BLaER1 (cell line): Measurements from ENCODE around the gene NR2F2.
A peak's percentile ranks its signal among the peaks of the same experiment; 100 is the strongest.

Experiments
- H3K27ac ChIP-seq: shearing (Covaris generic); formaldehyde crosslinking; 2 replicates; pipeline ENCODE4 v1.8.1; 2022
- H3K27me3 ChIP-seq: shearing (Covaris generic); formaldehyde crosslinking; 2 replicates; pipeline ENCODE4 v1.8.1; 2022
- H3K36me3 ChIP-seq: shearing (Covaris generic); formaldehyde crosslinking; 2 replicates; pipeline ENCODE4 v1.8.1; 2022
- H3K4me1 ChIP-seq: shearing (Covaris generic); formaldehyde crosslinking; 2 replicates; pipeline ENCODE4 v1.8.1; 2022
- H3K4me2 ChIP-seq: shearing (Covaris generic); formaldehyde crosslinking; 2 replicates; pipeline ENCODE4 v1.8.1; 2022
- H3K4me3 ChIP-seq: shearing (Covaris generic); formaldehyde crosslinking; 2 replicates; pipeline ENCODE4 v1.8.1; 2022
- H3K9ac ChIP-seq: shearing (Covaris generic); formaldehyde crosslinking; 2 replicates; pipeline ENCODE4 v1.8.1; 2022
- H3K9me3 ChIP-seq: shearing (Covaris generic); formaldehyde crosslinking; 2 replicates; pipeline ENCODE4 v1.8.1; 2022
- H4K20me1 ChIP-seq: shearing (Covaris generic); formaldehyde crosslinking; 2 replicates; pipeline ENCODE4 v1.8.1; 2022
- Cebpa-rat ChIP-seq: shearing (Covaris generic); IDR thresholded peaks from 2 replicates; pipeline ENCODE4 v1.8.1; 2022

NR2F2 gene

DNA sequence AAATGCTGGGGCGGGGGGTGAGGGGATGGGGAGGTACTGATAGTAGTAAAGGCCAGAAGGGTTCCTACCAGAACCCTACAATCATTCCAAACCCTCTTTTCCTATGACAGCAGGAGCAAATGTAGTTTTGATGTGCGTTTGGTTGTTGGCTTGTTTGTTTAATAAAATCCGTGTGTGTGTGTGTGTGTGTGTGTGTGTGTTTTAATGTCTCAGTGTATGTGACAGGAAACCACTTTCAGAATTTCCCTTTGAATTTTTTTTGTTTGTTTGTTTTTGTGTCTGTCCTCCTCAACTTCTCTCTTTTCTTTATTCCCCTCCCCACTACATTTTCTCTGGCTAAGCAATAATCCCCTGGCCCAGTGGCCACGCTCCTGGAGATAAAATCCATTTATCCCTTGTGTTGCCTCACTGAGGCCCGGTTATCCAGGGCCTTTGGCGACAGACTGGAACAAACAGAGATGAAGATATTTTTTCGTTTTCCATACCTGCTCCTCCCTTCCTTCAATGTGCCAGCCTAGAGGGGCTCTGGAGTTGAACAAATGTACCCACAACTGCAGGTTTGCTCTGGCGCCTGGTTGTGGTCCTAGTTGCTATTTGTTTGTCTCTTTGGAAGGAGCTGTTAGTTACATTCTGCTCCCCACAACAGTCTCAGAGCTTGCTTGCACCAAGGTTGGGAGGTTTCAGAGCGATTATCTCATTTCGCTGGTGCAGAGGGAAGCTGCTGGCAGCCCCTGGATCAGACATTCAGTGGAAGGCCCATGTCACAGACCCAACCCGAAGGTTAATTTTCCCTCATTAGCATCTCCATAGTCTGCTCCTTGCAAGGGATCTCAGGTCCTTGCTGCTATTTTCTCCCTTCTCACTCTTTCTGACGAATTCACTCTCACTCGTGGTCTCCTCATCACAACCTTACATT lies 17.9 kb downstream of the NR2F2 start:
- H3K27me3 ChIP-seq, result peaks cover 100% of the 10 kb centered on the region
- peaks cover 99% of the 10 kb centered on the region for H4K20me1 ChIP-seq
- no peak for TF ChIP-seq Cebpa-rat
- no peaks in the 10 kb centered on the region for H3K36me3 ChIP-seq
- peaks cover under 1% of the 10 kb centered on the region for H3K4me1 ChIP-seq
- no peak overlapping the region for H3K4me2 ChIP-seq
- H3K9me3 ChIP-seq, result no peaks in the 10 kb centered on the region
- no peak overlapping the region for H3K4me3 ChIP-seq
- no peak overlapping the region for H3K27ac ChIP-seq
- H3K9ac ChIP-seq, result no peak overlapping the region

DNA sequence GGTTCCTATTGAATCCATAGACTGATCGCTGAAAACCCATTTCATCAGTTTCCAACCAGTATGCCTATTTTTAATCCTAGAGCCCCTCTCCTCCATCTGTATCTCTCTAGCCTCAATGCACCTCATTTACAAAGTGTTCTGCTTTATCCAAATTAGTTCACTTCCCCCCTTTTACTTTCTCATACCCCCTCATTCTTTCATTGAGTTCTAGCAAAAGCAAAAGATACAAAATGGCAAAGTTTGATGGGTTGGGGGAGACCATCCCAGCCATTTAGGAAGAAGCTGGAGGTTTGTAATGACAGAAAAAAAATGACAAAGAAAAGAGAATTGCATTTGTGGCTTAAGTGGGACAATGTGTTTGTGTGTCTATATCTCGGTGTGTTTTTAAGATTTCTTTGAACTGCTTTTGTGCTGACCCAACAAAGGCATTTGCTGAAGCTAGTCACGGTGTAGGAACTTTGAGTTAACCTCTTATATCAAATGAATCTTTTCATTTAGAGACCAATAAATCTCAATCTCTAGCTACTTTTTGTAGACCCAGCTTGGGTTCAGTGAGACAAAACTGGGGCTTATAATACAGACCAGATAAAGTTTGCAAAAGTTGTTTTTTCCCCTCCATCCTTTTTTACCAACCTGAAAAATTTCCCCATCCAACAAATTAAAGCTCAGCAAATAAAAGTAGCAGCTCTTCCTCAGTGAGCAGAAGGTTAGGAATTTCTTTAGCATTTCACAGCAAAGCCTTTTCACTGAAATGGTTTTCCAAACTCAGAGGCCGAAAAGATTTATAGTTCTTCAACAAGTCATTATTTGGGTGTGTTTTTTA lies 18.7 kb downstream of the NR2F2 start:
- H3K9me3 ChIP-seq, result no peaks in the 10 kb centered on the region
- no peak for TF ChIP-seq Cebpa-rat
- H3K27ac ChIP-seq, result no peak overlapping the region
- H3K36me3 ChIP-seq, result no peaks in the 10 kb centered on the region
- H3K4me3 ChIP-seq, result no peak overlapping the region
- H3K27me3 ChIP-seq, result peaks cover 100% of the 10 kb centered on the region
- peaks cover 98% of the 10 kb centered on the region for H4K20me1 ChIP-seq
- peaks cover 8% of the 10 kb centered on the region for H3K4me1 ChIP-seq
- H3K4me2 ChIP-seq, result no peak overlapping the region
- no peak overlapping the region for H3K9ac ChIP-seq

DNA sequence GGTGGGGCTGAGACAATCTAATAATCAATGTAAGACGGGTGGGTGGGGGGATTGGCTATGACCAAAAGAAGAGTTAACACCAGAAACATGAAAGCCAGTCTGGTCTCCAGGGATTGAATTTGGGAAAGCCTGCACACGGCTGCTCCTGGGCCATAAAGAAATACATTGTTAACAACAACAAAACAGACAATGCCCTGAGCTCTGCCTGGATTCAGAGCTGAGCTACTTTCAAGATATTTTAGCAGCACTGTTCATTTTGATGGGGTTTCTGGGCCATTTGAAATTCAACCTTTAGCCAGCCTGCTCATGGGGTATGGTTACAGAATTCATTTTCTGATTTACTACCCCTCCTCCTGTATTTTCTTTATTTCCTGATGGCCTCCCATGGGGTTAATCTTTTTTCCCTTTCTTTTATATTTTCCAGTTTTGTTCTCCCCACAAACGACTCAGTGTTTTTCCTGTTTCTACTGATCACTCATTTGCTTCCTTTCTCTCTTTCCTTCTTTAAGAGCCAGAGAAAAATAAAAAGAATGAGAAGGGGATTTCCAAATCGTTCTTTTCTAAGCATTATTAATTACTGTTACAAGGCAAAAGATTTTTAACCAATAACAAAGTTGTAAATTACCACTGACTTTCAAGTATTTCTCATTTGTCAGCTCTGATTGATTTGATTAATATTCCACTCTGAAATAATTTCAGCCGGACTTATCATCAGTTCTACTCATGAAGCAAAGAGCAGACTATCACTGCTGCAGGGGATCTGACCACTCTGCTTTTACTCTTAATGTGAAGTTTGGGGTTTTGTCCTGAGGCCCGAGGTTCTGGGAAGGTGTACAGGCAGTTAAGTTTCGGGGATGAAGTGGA lies 19.6 kb downstream of the NR2F2 start:
- Histone ChIP-seq H3K27ac (no peak overlapping the region), H4K20me1 (peaks cover 98% of the 10 kb centered on the region), H3K9ac (no peak overlapping the region), H3K4me1 (peaks cover 16% of the 10 kb centered on the region), H3K4me3 (no peak overlapping the region), H3K27me3 (peaks cover 100% of the 10 kb centered on the region), H3K9me3 (no peaks in the 10 kb centered on the region), H3K36me3 (no peaks in the 10 kb centered on the region), H3K4me2 (no peak overlapping the region)
- no peak for TF ChIP-seq Cebpa-rat

DNA sequence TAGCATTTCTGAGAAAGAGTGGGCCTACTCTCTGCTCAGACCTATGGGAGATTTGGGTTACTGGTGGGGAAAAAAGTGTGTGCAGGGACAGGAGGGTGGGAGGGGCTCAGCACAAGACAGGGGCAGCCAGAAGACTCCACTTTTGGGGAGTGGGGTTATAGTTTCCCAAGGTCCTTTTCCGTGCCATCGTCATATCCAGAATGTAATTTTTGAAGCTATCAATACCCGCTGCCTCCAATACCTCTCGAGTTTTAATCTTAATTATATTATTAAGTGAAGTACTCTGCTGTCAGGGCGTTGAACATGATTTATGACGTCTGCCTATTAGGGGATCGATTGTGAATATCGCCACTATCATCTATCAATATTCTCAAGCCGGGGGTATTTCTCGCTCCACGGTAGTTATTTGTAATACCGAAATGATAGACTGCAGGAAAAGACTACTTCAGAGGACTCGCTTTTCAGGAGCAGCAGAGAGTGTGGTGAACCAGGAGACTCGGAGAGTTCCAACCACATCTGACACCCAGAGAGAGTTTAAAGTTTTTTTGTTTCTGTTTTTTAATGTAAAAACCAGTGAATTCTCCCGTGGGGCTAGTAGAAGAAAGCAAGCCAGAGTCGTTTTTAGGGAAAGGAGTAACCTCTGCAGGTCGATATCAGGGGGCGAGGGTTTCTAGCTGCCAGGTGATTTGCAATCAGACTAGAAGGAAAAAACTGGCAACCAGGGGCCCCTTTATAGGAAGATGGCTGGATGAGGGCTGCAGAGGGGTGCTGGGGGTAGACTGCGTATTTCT lies 20.6 kb downstream of the NR2F2 start:
- TF ChIP-seq Cebpa-rat, result no peak
- H3K4me3 ChIP-seq, result no peak overlapping the region
- no peaks in the 10 kb centered on the region for H3K9me3 ChIP-seq
- H3K4me1 ChIP-seq, result peaks cover 26% of the 10 kb centered on the region
- peaks cover 99% of the 10 kb centered on the region for H4K20me1 ChIP-seq
- H3K27me3 ChIP-seq, result peaks cover 100% of the 10 kb centered on the region
- H3K4me2 ChIP-seq, result no peak overlapping the region
- H3K36me3 ChIP-seq, result no peaks in the 10 kb centered on the region
- H3K27ac ChIP-seq, result no peak overlapping the region
- no peak overlapping the region for H3K9ac ChIP-seq

DNA sequence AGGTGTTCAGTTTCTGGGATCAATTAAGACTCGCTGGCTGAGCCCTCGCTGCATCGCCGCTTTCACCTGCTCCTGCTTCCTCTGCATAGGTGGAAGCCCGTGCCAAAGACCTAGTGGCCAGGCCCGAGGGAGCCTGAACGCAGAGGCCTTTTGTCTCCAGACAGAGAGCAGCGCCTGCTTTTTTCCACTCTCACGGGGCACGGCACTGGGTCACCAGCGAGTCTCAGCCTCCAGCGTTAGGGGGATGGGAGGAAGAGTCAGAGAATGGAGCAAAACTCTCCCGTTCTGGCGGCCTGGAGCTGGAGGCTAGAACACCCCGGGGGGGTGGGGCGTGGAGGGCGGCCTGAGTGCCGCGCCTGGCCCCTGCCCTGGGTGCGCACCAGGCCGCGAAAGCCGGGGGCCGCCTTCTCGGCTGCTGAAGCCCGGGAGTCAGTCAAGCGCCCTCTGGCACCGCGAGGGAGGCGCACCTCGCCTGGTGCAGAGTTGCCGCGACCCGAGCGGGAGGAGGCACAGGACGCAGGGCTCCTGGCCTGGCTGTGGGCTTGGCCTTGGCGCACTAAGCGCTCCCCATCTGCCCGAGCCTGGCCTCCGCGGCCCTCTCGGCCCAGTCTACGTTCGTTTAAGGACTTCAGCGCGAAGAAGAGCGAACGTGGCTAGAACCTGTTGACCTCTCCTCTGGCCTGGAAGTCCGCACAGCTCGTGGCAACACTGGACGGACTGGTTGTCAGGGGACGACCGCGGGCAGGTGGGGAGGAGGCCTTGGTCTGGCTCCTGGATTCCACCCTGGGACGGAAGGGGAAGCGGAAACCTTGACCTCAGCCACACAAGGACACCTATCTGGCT lies 21.5 kb downstream of the NR2F2 start:
- Histone ChIP-seq H3K36me3 (no peaks in the 10 kb centered on the region), H3K27ac (no peak overlapping the region), H3K4me1 (peaks cover 33% of the 10 kb centered on the region), H3K9me3 (no peaks in the 10 kb centered on the region), H3K9ac (no peak overlapping the region), H4K20me1 (peaks cover 98% of the 10 kb centered on the region), H3K27me3 (peaks cover 100% of the 10 kb centered on the region), H3K4me3 (no peak overlapping the region), H3K4me2 (no peak overlapping the region)
- TF ChIP-seq Cebpa-rat, result no peak

DNA sequence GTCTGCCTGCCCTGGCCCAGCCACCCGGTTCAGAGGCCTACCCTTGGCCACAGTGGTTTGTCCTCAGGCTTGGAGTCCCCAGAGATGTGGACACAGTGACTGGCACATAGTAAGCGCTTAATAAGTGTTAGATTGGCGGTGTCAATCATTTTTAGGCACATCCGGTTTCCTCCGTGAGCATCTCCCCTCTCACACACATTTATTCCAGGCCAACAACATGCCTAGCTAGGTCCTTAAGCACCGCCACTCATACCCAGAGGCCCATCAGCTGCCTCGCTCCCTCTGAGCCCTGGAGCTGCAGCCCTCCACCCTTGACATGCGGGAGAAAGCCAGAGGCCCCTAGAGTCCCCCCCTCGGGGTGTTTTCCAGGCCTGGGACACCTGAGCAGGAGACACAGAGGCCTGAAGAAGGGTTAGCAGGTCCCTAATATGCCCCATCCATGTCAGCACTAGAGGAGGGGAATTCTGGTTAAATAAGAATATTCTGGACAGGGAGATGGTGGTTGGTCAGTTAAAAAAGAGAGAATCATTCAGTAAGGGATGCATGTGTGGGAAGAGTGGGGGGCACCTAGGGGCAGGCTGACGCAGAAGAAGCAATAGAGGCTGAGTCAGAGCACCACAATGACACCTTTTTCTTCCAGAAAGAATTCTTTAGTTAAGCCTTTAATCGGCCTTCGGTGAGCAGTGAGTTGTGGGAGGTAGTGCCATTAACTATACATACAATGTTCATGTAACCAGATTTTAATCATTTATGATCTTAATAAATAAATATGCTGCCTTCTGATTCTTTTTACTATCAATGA lies 22.3 kb downstream of the NR2F2 start:
- Histone ChIP-seq H3K36me3 (no peaks in the 10 kb centered on the region), H3K9ac (no peak overlapping the region), H3K4me1 (peaks cover 40% of the 10 kb centered on the region), H4K20me1 (peaks cover 97% of the 10 kb centered on the region), H3K27me3 (peaks cover 100% of the 10 kb centered on the region), H3K9me3 (no peaks in the 10 kb centered on the region), H3K27ac (no peak overlapping the region), H3K4me2 (no peak overlapping the region), H3K4me3 (no peak overlapping the region)
- no peak for TF ChIP-seq Cebpa-rat

DNA sequence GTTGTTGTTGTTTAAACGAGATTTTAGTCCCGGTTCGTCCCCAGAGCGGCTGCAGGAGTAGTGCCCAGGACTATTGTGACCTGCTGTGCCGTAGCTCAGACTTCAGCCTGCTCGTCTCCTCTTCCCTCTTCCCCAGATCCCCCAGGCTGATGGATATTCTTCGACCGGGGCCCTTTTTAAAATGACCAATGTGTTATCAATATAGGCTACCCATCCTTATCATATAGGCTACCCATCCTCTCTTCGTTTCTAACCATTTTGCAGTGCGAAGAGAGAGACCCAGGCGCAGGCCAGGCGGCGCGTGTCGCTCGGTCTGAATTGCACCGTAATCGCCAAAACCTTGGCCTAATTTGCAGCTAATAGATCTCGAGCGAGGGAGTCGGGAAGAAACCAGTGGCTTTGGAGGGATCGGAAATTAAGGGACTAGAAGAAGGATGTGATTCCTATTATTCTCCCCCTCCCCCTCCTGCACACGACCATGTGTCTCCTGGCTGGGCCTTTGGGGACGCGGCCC lies 23.0 kb downstream of the NR2F2 start:
- Histone ChIP-seq H4K20me1 (peaks cover 97% of the 10 kb centered on the region), H3K27ac (no peak overlapping the region), H3K4me1 (peaks cover 43% of the 10 kb centered on the region), H3K4me3 (no peak overlapping the region), H3K36me3 (no peaks in the 10 kb centered on the region), H3K27me3 (peaks cover 100% of the 10 kb centered on the region), H3K4me2 (peak overlapping the region; percentile 91), H3K9ac (no peak overlapping the region), H3K9me3 (no peaks in the 10 kb centered on the region)
- no peak for TF ChIP-seq Cebpa-rat
